GM18873 (cell line): Measurements from ENCODE around the gene KCNK7.
A peak's percentile ranks its signal among the peaks of the same experiment; 100 is the strongest.
"Not testable (repeated sequence)": the region's sequence is repeated elsewhere in the genome, so short reads cannot be mapped to it uniquely, and the experiment has no call there.

Source experiments
- ATAC-seq: cut with Tn5 transposase; IDR thresholded peaks from one replicate; pipeline ENCODE4 v1.9.1; 2021; ENCODE audit warnings: mild to moderate bottlenecking, moderate library complexity, moderate number of reproducible peaks; ENCODE audit not compliant: unreplicated experiment, low FRiP score

The KCNK7 gene

GRCh38 chr11:65595543-65596281 lies at the start of gene KCNK7:
TSS of gene KCNK7 (minus strand) at chr11:65595800. CDS start at chr11:65595772, 28 bp downstream.
- ATAC-seq: no peak

GRCh38 chr11:65644837-65645236 lies 49.2 kb upstream of the KCNK7 start:
- no peak for ATAC-seq

- no peak for ATAC-seq
Observed at GRCh38 chr11:65643971-65644370, 48.4 kb upstream of the KCNK7 start.

- no peak for ATAC-seq
Observed at GRCh38 chr11:65642014-65642671, 46.5 kb upstream of the KCNK7 start.

GRCh38 chr11:65641297-65642013 lies 45.9 kb upstream of the KCNK7 start:
- no peak for ATAC-seq

GRCh38 chr11:65640483-65641296 lies 45.1 kb upstream of the KCNK7 start:
- ATAC-seq: no peak

GRCh38 chr11:65639623-65640482 lies 44.3 kb upstream of the KCNK7 start:
- ATAC-seq: no peak

GRCh38 chr11:65639228-65639597 lies 43.6 kb upstream of the KCNK7 start:
- ATAC-seq: not testable (repeated sequence)

- peak; percentile 22 for ATAC-seq
Observed at GRCh38 chr11:65637794-65638419, 42.3 kb upstream of the KCNK7 start, which contains the start of gene SIPA1. TSS of gene SIPA1 (plus strand) at chr11:65638101. CDS start at chr11:65640922, 2,821 bp downstream.

- no peak for ATAC-seq
Observed at GRCh38 chr11:65637032-65637557, 41.5 kb upstream of the KCNK7 start.

- ATAC-seq: no peak
Observed at GRCh38 chr11:65636108-65637031, 40.8 kb upstream of the KCNK7 start.

GRCh38 chr11:65634905-65635731 lies 39.5 kb upstream of the KCNK7 start:
- no peak for ATAC-seq

GRCh38 chr11:65634440-65634839 lies 38.8 kb upstream of the KCNK7 start:
- ATAC-seq: no peak

GRCh38 chr11:65634109-65634436 lies 38.5 kb upstream of the KCNK7 start:
- ATAC-seq: no peak

GRCh38 chr11:65633390-65634108 lies 37.9 kb upstream of the KCNK7 start:
- no peak for ATAC-seq

- no peak for ATAC-seq
Observed at GRCh38 chr11:65630215-65630614, 34.6 kb upstream of the KCNK7 start.
